GM12864 (cell line): Measurements from ENCODE around the gene PRCP.
A peak's percentile ranks its signal among the peaks of the same experiment; 100 is the strongest.
"Not testable (repeated sequence)": the region's sequence is repeated elsewhere in the genome, so short reads cannot be mapped to it uniquely, and the experiment has no call there.

Experiments
- DNase-seq: peaks from one replicate; pipeline ENCODE4 v3.0.0-alpha.2; 2011; ENCODE audit warnings: low read depth
- H3K4me3 ChIP-seq: 2 replicates; pipeline ENCODE4 v1.5.1; 2011; ENCODE audit warnings: mild to moderate bottlenecking, low read depth, low read length, control low read depth
- TF ChIP-seq, protein P1 (sequence below): IDR thresholded peaks from 2 replicates; pipeline ENCODE4 v1.5.1; 2011; ENCODE audit warnings: low read depth, mild to moderate bottlenecking, moderate library complexity, low read length, control low read depth, inconsistent platforms; ENCODE audit errors: missing control alignments

The PRCP gene

GRCh38 chr11:82900277-82901164, at the start of gene PRCP:
PRCP (minus strand) TSS chr11:82900430; CDS start chr11:82900402, 28 bp downstream.
- peak within 1 kb of the TSS; percentile 98 for H3K4me3 ChIP-seq
- TF ChIP-seq, protein P1, sequence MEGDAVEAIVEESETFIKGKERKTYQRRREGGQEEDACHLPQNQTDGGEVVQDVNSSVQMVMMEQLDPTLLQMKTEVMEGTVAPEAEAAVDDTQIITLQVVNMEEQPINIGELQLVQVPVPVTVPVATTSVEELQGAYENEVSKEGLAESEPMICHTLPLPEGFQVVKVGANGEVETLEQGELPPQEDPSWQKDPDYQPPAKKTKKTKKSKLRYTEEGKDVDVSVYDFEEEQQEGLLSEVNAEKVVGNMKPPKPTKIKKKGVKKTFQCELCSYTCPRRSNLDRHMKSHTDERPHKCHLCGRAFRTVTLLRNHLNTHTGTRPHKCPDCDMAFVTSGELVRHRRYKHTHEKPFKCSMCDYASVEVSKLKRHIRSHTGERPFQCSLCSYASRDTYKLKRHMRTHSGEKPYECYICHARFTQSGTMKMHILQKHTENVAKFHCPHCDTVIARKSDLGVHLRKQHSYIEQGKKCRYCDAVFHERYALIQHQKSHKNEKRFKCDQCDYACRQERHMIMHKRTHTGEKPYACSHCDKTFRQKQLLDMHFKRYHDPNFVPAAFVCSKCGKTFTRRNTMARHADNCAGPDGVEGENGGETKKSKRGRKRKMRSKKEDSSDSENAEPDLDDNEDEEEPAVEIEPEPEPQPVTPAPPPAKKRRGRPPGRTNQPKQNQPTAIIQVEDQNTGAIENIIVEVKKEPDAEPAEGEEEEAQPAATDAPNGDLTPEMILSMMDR = no peak
- peak; percentile 79 for DNase-seq

DNA sequence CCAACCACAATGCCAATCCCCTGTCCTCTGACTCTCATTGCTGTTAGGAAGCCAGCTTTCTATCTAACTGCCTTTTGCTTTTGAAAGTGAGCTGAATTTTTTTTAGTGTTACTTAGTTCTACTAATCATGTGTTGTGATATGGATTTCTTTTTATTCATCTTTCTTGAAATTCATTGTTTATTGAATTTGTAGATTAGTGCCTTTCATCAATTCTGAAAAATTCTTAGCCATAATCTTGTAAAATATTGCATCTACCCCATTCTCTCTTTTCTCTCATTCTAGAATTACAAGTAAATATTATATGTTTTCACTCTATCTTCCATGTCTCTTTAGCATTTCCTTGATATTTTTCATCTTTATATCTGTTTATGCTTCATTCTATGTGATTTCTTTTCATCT, 49.1 kb upstream of the PRCP start:
- DNase-seq = no peak
- TF ChIP-seq, protein P1 = no peak

DNA sequence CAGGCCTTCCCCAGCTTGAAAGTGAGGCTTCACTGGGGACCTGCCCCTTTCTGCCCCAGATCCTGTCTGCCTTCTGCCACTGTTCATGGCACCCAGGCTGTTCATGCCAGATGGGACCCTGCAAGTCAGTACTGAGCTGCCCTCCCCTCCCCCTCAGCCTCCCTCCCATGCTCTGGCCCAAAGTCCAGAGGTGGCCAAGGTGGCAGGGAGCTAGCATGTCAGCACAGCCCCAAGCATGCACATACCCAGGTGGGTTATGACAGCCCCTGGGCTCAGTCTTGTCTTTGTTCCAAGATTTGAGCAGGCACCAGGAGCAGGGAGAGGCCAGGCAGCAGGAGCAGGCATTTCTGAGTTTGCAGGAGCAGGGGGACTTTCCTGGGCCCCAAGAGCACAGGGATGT, 45.5 kb upstream of the PRCP start:
- TF ChIP-seq, protein P1 = no peak
- no peak for DNase-seq
- H3K4me3 ChIP-seq = no peak overlapping the region

More for the DNA sequence above, 49.1 kb upstream of the PRCP start:
- no peak overlapping the region for H3K4me3 ChIP-seq

GRCh38 chr11:82945041-82945440, 44.8 kb upstream of the PRCP start:
- DNase-seq = not testable (repeated sequence)

DNA sequence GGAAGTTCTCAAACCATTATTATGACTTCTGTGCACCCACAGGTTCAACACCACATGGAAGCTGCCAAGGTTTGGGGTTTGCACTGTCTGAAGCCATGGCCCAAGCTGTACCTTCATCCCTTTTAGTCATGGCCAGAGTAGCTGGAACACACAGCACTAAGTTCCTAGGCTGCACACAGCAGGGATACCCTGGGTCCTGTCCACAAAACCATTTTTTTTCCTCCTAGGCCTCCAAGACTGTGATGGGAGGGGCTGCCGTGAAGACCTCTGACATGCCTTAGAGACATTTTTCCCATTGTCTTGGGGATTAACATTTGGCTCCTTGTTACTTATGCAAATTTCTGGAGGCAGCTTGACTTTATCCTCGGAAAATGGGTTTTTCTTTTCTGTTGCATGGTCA, 44.0 kb upstream of the PRCP start:
- no peak overlapping the region for H3K4me3 ChIP-seq
- no peak for DNase-seq
- TF ChIP-seq, protein P1 = no peak

More at GRCh38 chr11:82945041-82945440, 44.8 kb upstream of the PRCP start:
- H3K4me3 ChIP-seq = not testable (repeated sequence)

GRCh38 chr11:82943430-82943829, 43.2 kb upstream of the PRCP start:
- not testable (repeated sequence) for H3K4me3 ChIP-seq, DNase-seq

GRCh38 chr11:82942376-82942775, 42.1 kb upstream of the PRCP start:
- TF ChIP-seq, protein P1 = no peak
- H3K4me3 ChIP-seq = no peak overlapping the region
- no peak for DNase-seq

DNA sequence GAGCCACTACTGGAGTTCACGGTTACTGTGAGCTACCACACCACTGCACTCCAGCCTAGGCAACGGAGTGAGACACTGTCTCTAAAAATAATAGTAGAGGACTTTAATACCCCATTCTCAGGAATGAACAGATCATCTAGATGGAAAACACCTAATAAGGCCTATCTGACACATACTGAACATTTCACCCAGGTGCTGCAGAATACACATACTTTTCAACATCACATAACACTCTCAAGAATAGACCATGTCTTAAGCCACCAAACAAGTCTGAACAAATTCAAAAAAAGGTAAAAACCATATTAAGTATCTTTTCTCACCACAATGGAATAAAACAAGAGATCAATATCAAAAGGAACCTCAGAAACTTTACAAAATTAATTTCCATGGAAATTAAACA, 39.2 kb upstream of the PRCP start:
- TF ChIP-seq, protein P1 = no peak
- no peak overlapping the region for H3K4me3 ChIP-seq
- DNase-seq = no peak
